ENCODE results near the gene UBE2Q2. TPM values are rescaled to one million over a fixed set of nuclear protein-coding genes. Genes with fewer than 3 reads are reported as not detected.

Gene UBE2Q2
- total and polyA plus RNA-seq, 9 of the 15 experiments (the other 6 are each of a cell fraction or from before 2014, with no cell fraction given), result 6.2 to 24.0 (median 16.2) TPM

DNA sequence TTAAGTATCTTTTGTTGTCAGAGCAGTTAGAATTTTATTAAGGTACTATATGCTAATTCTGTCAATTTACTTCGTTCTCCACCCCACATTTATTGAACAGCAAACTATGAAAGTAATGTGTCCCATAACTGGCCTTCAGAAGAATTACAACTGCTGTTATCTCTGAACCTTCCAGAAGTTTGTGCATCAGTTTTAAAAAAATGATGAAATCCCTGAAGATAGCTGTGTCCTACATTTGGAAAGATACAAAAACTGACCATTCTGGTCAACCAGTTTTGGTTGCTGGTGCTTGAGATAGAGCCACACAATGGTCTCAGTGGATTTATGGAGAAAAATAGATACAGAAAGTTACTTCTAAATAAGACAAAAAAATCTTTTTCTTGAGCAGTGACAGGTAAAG is 5.9 kb downstream of the UBE2Q2 start:
- no peak for ATAC-seq
- Histone ChIP-seq H3K4me1 (replicated peaks in 1 of 2; ENCODE audit: control insufficient read depth in 2 of 2, insufficient read depth in 2 of 2, low read length in 2 of 2) (peaks cover 19 to 35% of the 10 kb centered on the region in 2 experiments), H3K79me2 (ENCODE audit: control insufficient read depth, insufficient read depth, low read length) (peaks cover 99% of the 10 kb centered on the region), H3K27ac (ENCODE audit: extremely low read depth, low read depth, low read length) (no peak overlapping the region), H3K9ac (ENCODE audit: insufficient read depth in 1 of 2, low read depth in 2 of 2, low read length in 2 of 2) (no peak overlapping the region), H3K36me3 (ENCODE audit: control insufficient read depth, insufficient read depth, low read length) (peaks cover 27% of the 10 kb centered on the region), H3K27me3 (ENCODE audit: control insufficient read depth in 2 of 2, insufficient read depth in 2 of 2, low read length in 2 of 2) (no peaks in the 10 kb centered on the region), H3K4me2 (ENCODE audit: insufficient read depth, low read length) (no peak overlapping the region), H3K9me3 (replicated peaks; ENCODE audit: control insufficient read depth, insufficient read depth, low read depth, low read length) (no peaks in the 10 kb centered on the region), H3K9me1 (ENCODE audit: control insufficient read depth, insufficient read depth, low read length) (no peaks in the 10 kb centered on the region), H4K20me1 (replicated peaks; ENCODE audit: control insufficient read depth, insufficient read depth, low read length) (peaks cover 8% of the 10 kb centered on the region; the same call in 1 of the 2 replicates), H2AFZ (ENCODE audit: low read depth, low read length) (no peak overlapping the region), H3K4me3 (no peak overlapping the region)
- WGBS (ENCODE audit: insufficient coverage, low coverage, missing lambda C conversion rate), result 38% methylated on average over 1 of the region's 1 CpG
- TF ChIP-seq CEBPG (CRISPR knock-in tag; IDR thresholded peaks at IDR 0.05) (no peak), CEBPG (tag; conservative IDR thresholded peaks at IDR 0.05 in 1 of 2, IDR thresholded peaks at IDR 0.05 in 1 of 2) (0 out of 4 replicates have a peak, but pooled peaks of 1 of the 2 experiments have one; percentile 57), RCOR1 (IDR thresholded peaks at IDR 0.05; ENCODE audit: borderline replicate concordance in 1 of 2, low read depth in 2 of 2, low read length in 2 of 2) (0 out of 4 replicates have a peak, but pooled peaks of 1 of the 2 experiments have one; percentile 9), MEIS2 (IDR thresholded peaks at IDR 0.05; ENCODE audit: partially characterized antibody) (peak; percentile 3)
- TF ChIP-seq, protein P1, sequence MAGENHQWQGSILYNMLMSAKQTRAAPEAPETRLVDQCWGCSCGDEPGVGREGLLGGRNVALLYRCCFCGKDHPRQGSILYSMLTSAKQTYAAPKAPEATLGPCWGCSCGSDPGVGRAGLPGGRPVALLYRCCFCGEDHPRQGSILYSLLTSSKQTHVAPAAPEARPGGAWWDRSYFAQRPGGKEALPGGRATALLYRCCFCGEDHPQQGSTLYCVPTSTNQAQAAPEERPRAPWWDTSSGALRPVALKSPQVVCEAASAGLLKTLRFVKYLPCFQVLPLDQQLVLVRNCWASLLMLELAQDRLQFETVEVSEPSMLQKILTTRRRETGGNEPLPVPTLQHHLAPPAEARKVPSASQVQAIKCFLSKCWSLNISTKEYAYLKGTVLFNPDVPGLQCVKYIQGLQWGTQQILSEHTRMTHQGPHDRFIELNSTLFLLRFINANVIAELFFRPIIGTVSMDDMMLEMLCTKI (IDR thresholded peaks at IDR 0.05; ENCODE audit: partially characterized antibody), result no peak
- TF ChIP-seq, protein P2, sequence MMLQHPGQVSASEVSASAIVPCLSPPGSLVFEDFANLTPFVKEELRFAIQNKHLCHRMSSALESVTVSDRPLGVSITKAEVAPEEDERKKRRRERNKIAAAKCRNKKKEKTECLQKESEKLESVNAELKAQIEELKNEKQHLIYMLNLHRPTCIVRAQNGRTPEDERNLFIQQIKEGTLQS (IDR thresholded peaks at IDR 0.05), result peak; percentile 51
- TF ChIP-seq, protein P2 (CRISPR knock-in tag; conservative IDR thresholded peaks at IDR 0.05), result no peak
- BruUV-seq (replicated peaks), result no TSS peak
- in situ Hi-C loops (cut with MboI) (no loop called here), intact Hi-C loops (cut with micrococcal nuclease) (no loop called here)
- FAIRE-seq, result no peak
- no peak for DNase-seq (ENCODE audit: extremely low read depth in 1 of 4, low spot score in 3 of 4)
- POLR2A ChIA-PET, result interaction anchor here (1.7 to 3.3 kb wide), 2 partner anchors 8 to 13 kb away, joined by 4 to 8 read pairs; no protein-coding TSS in a partner anchor
- CTCF ChIA-PET (ENCODE audit: low intra/inter-chr PET ratio), result no interaction called here

Measured in K562 (cell line).